ENCODE results near the gene LIPA.
A peak's percentile ranks its signal among the peaks of the same experiment; 100 is the strongest.
"Not testable (repeated sequence)": the region's sequence is repeated elsewhere in the genome, so short reads cannot be mapped to it uniquely, and the experiment has no call there.

Gene LIPA
- total RNA-seq = 33.0 to 86.3 (median 46.8) reads per million in 3 experiments

GRCh38 chr10:89251409-89252224 is at the start of gene LIPA:
TSS of gene LIPA (minus strand) at chr10:89251775. CDS start at chr10:89247648, 4,127 bp downstream.
- peak; percentile 95 for DNase-seq

- DNase-seq = peak; percentile 21
These were observed 49.7 kb upstream of the LIPA start for GRCh38 chr10:89301232-89301631.

- no peak for DNase-seq
These were observed 47.5 kb upstream of the LIPA start for GRCh38 chr10:89299031-89299430.

GRCh38 chr10:89297791-89298190 is 46.2 kb upstream of the LIPA start:
- DNase-seq = no peak

- DNase-seq = no peak
These were observed 45.8 kb upstream of the LIPA start for GRCh38 chr10:89297356-89297755.

- DNase-seq = no peak
These were observed 44.7 kb upstream of the LIPA start for GRCh38 chr10:89296220-89296648.

GRCh38 chr10:89295597-89295996 is 44.0 kb upstream of the LIPA start:
- DNase-seq = no peak

- DNase-seq = no peak
These were observed 43.2 kb upstream of the LIPA start for GRCh38 chr10:89294721-89295239.

GRCh38 chr10:89285303-89285702 is 33.7 kb upstream of the LIPA start:
- not testable (repeated sequence) for DNase-seq

GRCh38 chr10:89284711-89285110 is 33.1 kb upstream of the LIPA start:
- not testable (repeated sequence) for DNase-seq

- no peak for DNase-seq
These were observed 32.4 kb upstream of the LIPA start for GRCh38 chr10:89283936-89284475.

- DNase-seq = no peak
These were observed 31.7 kb upstream of the LIPA start for GRCh38 chr10:89283025-89283935.

GRCh38 chr10:89281606-89282395 is 30.2 kb upstream of the LIPA start:
- no peak for DNase-seq

- no peak for DNase-seq
These were observed 28.9 kb upstream of the LIPA start for GRCh38 chr10:89280508-89280907.

GRCh38 chr10:89279421-89279869 is 27.9 kb upstream of the LIPA start:
- no peak for DNase-seq

- no peak for DNase-seq
These were observed 27.4 kb upstream of the LIPA start for GRCh38 chr10:89278900-89279392.

GRCh38 chr10:89278034-89278535 is 26.5 kb upstream of the LIPA start:
- DNase-seq = no peak

GRCh38 chr10:89275383-89275782 is 23.8 kb upstream of the LIPA start:
- no peak for DNase-seq

GRCh38 chr10:89274928-89275327 is 23.4 kb upstream of the LIPA start:
- DNase-seq = no peak

- no peak for DNase-seq
These were observed 22.1 kb upstream of the LIPA start for GRCh38 chr10:89273680-89274079.

- DNase-seq = no peak
These were observed 20.0 kb upstream of the LIPA start for GRCh38 chr10:89271532-89271931.

GRCh38 chr10:89270153-89270483 is 18.5 kb upstream of the LIPA start:
- no peak for DNase-seq
